ENCODE data around the gene INPP1. TPM values are rescaled to one million over a fixed set of nuclear protein-coding genes. Genes with fewer than 3 reads are reported as not detected.

The INPP1 gene
- total RNA-seq, 2 experiments from 2014 or later, result 6.3 to 7.0 TPM

GRCh38 chr2:190405995-190406394 lies 62.6 kb downstream of the INPP1 start:
- intact Hi-C loops (cut with micrococcal nuclease), result loop anchor here (2.0 to 10.0 kb wide), 6 partner anchors 23 to 749 kb away; partner anchors contain the start of genes GLS and STAT4
- Mint-ChIP-seq H3K27ac (no peak overlapping the region), H3K4me1 (ENCODE audit: low read depth) (peaks cover 23% of the 10 kb centered on the region), H3K4me3 (no peak overlapping the region), H3K9me3 (peaks cover 2% of the 10 kb centered on the region), H3K27me3 (ENCODE audit: low read depth) (no peaks in the 10 kb centered on the region), H3K36me3 (ENCODE audit: low read depth) (no peaks in the 10 kb centered on the region)
- CTCF ChIA-PET, result interaction anchor here (0.7 kb wide), 1 partner anchor 23 kb away, joined by 4 read pairs; no protein-coding TSS in a partner anchor
- DNase-seq, result no peak

- Mint-ChIP-seq H3K4me3 (no peak overlapping the region), H3K27ac (no peak overlapping the region), H3K9me3 (peaks cover 2% of the 10 kb centered on the region), H3K27me3 (ENCODE audit: low read depth) (no peaks in the 10 kb centered on the region), H3K4me1 (ENCODE audit: low read depth) (peaks cover 31% of the 10 kb centered on the region), H3K36me3 (ENCODE audit: low read depth) (no peaks in the 10 kb centered on the region)
- intact Hi-C loops (cut with micrococcal nuclease), result loop anchor here (1.0 to 10.0 kb wide), 6 partner anchors 8 to 748 kb away; partner anchors contain the start of genes GLS, NAB1, NEMP2 and STAT4
- DNase-seq, result no peak
- CTCF ChIA-PET, result interaction anchor here (0.6 to 0.7 kb wide), 2 partner anchors 24 to 748 kb away, joined by 3 to 4 read pairs; no protein-coding TSS in a partner anchor
Observed at GRCh38 chr2:190406805-190407204, 63.4 kb downstream of the INPP1 start.

- CTCF ChIA-PET, result interaction anchor here (0.6 kb wide), 2 partner anchors 9 to 749 kb away, joined by 3 read pairs; no protein-coding TSS in a partner anchor
- Mint-ChIP-seq H3K4me3 (peak overlapping the region; percentile 78), H3K27me3 (ENCODE audit: low read depth) (no peaks in the 10 kb centered on the region), H3K4me1 (ENCODE audit: low read depth) (peaks cover 35% of the 10 kb centered on the region), H3K27ac (peak overlapping the region; percentile 84), H3K9me3 (peaks cover 2% of the 10 kb centered on the region), H3K36me3 (ENCODE audit: low read depth) (no peaks in the 10 kb centered on the region)
- DNase-seq, result peak; percentile 56
- intact Hi-C loops (cut with micrococcal nuclease), result loop anchor here (1.0 to 10.0 kb wide), 6 partner anchors 8 to 748 kb away; partner anchors contain the start of genes GLS, NAB1, NEMP2 and STAT4
Observed at GRCh38 chr2:190407246-190407661, 63.9 kb downstream of the INPP1 start.

GRCh38 chr2:190407662-190408537 lies 64.5 kb downstream of the INPP1 start, which contains the start of gene MFSD6:
TSS of gene MFSD6 (plus strand) at chr2:190408355. CDS start at chr2:190436030, 27,675 bp downstream.
- CTCF ChIA-PET, result interaction anchor here (0.6 kb wide), 1 partner anchor 8 kb away, joined by 3 read pairs; no protein-coding TSS in a partner anchor
- peak within 1 kb of the TSS; percentile 84 for H3K4me3 Mint-ChIP-seq
- peak; percentile 59 for DNase-seq
- H3K4me1 Mint-ChIP-seq (ENCODE audit: low read depth), result peaks cover 40% of the 10 kb centered on the region
- no peaks in the 10 kb centered on the region for H3K36me3 Mint-ChIP-seq (ENCODE audit: low read depth)
- H3K27ac Mint-ChIP-seq, result peak within 1 kb of the TSS; percentile 90
- peaks cover 2% of the 10 kb centered on the region for H3K9me3 Mint-ChIP-seq
- no peaks in the 10 kb centered on the region for H3K27me3 Mint-ChIP-seq (ENCODE audit: low read depth)
- intact Hi-C loops (cut with micrococcal nuclease), result loop anchor here (1.0 to 10.0 kb wide), 7 partner anchors 7 to 747 kb away; partner anchors contain the start of genes GLS, NAB1, NEMP2 and ORMDL1

GRCh38 chr2:190408538-190409271 lies 65.3 kb downstream of the INPP1 start:
- Mint-ChIP-seq H3K27ac (peak overlapping the region; percentile 90), H3K36me3 (ENCODE audit: low read depth) (no peaks in the 10 kb centered on the region), H3K4me1 (ENCODE audit: low read depth) (peaks cover 46% of the 10 kb centered on the region), H3K9me3 (no peaks in the 10 kb centered on the region), H3K27me3 (ENCODE audit: low read depth) (no peaks in the 10 kb centered on the region), H3K4me3 (peak overlapping the region; percentile 84)
- CTCF ChIA-PET, result no interaction called here
- DNase-seq, result peak; percentile 71
- intact Hi-C loops (cut with micrococcal nuclease), result loop anchor here (1.0 to 10.0 kb wide), 4 partner anchors 17 to 746 kb away; partner anchors contain the start of genes GLS, ORMDL1, PMS1 and STAT4

- peak overlapping the region; percentile 90 for H3K27ac Mint-ChIP-seq
- intact Hi-C loops (cut with micrococcal nuclease), result loop anchor here (1.0 to 10.0 kb wide), 5 partner anchors 16 to 965 kb away; partner anchors contain the start of genes GLS, ORMDL1, PMS1 and STAT4
- peak; percentile 20 for DNase-seq
- H3K9me3 Mint-ChIP-seq, result no peaks in the 10 kb centered on the region
- H3K27me3 Mint-ChIP-seq (ENCODE audit: low read depth), result no peaks in the 10 kb centered on the region
- peak overlapping the region; percentile 84 for H3K4me3 Mint-ChIP-seq
- CTCF ChIA-PET, result interaction anchor here (0.7 kb wide), 1 partner anchor 90 kb away, joined by 3 read pairs; the partner anchor contains the start of gene HIBCH
- peaks cover 51% of the 10 kb centered on the region for H3K4me1 Mint-ChIP-seq (ENCODE audit: low read depth)
- no peaks in the 10 kb centered on the region for H3K36me3 Mint-ChIP-seq (ENCODE audit: low read depth)
Observed at GRCh38 chr2:190409616-190410015, 66.2 kb downstream of the INPP1 start.

GRCh38 chr2:190410166-190410565 lies 66.8 kb downstream of the INPP1 start:
- H3K27me3 Mint-ChIP-seq (ENCODE audit: low read depth), result no peaks in the 10 kb centered on the region
- H3K27ac Mint-ChIP-seq, result peak overlapping the region; percentile 90
- intact Hi-C loops (cut with micrococcal nuclease), result loop anchor here (10.0 kb wide), 1 partner anchor 965 kb away; the partner anchor contains the start of gene WDR75
- CTCF ChIA-PET, result interaction anchor here (0.6 to 0.7 kb wide), 3 partner anchors 49 to 713 kb away, joined by 3 read pairs; partner anchors contain the start of gene HIBCH
- no peaks in the 10 kb centered on the region for H3K9me3 Mint-ChIP-seq
- H3K4me1 Mint-ChIP-seq (ENCODE audit: low read depth), result peaks cover 53% of the 10 kb centered on the region
- DNase-seq, result no peak
- H3K36me3 Mint-ChIP-seq (ENCODE audit: low read depth), result no peaks in the 10 kb centered on the region
- peak overlapping the region; percentile 84 for H3K4me3 Mint-ChIP-seq

GRCh38 chr2:190412966-190413365 lies 69.6 kb downstream of the INPP1 start:
- Mint-ChIP-seq H3K36me3 (ENCODE audit: low read depth) (peaks cover 3% of the 10 kb centered on the region), H3K27ac (no peak overlapping the region), H3K4me3 (no peak overlapping the region), H3K9me3 (no peaks in the 10 kb centered on the region), H3K27me3 (ENCODE audit: low read depth) (no peaks in the 10 kb centered on the region), H3K4me1 (ENCODE audit: low read depth) (peaks cover 66% of the 10 kb centered on the region)
- DNase-seq, result no peak
- CTCF ChIA-PET, result no interaction called here
- intact Hi-C loops (cut with micrococcal nuclease), result loop anchor here (10.0 kb wide), 1 partner anchor 968 kb away; the partner anchor contains the start of gene WDR75

- no peak for DNase-seq
- intact Hi-C loops (cut with micrococcal nuclease), result loop anchor here (10.0 kb wide), 1 partner anchor 969 kb away; the partner anchor contains the start of gene WDR75
- H3K27ac Mint-ChIP-seq, result peak overlapping the region; percentile 14
- CTCF ChIA-PET, result no interaction called here
- H3K4me3 Mint-ChIP-seq, result peak overlapping the region; percentile 19
- H3K36me3 Mint-ChIP-seq (ENCODE audit: low read depth), result peaks cover 3% of the 10 kb centered on the region
- no peaks in the 10 kb centered on the region for H3K27me3 Mint-ChIP-seq (ENCODE audit: low read depth)
- H3K4me1 Mint-ChIP-seq (ENCODE audit: low read depth), result peaks cover 66% of the 10 kb centered on the region
- no peaks in the 10 kb centered on the region for H3K9me3 Mint-ChIP-seq
Observed at GRCh38 chr2:190413421-190413820, 70.0 kb downstream of the INPP1 start.

- Mint-ChIP-seq H3K36me3 (ENCODE audit: low read depth) (peaks cover 5% of the 10 kb centered on the region), H3K9me3 (no peaks in the 10 kb centered on the region), H3K4me3 (peak overlapping the region; percentile 46), H3K27me3 (ENCODE audit: low read depth) (no peaks in the 10 kb centered on the region), H3K4me1 (ENCODE audit: low read depth) (peaks cover 70% of the 10 kb centered on the region), H3K27ac (peak overlapping the region; percentile 91)
- intact Hi-C loops (cut with micrococcal nuclease), result loop anchor here (1.0 to 10.0 kb wide), 2 partner anchors 8 to 970 kb away; partner anchors contain the start of gene WDR75
- CTCF ChIA-PET, result interaction anchor here (0.6 to 0.7 kb wide), 2 partner anchors 8 to 96 kb away, joined by 3 read pairs; no protein-coding TSS in a partner anchor
- no peak for DNase-seq
Observed at GRCh38 chr2:190415251-190415650, 71.9 kb downstream of the INPP1 start.
